Measurements from ENCODE around the gene SMPD2.

SMPD2 gene

GRCh38 chr6:109475625-109476024 lies 35.1 kb downstream of the SMPD2 start:
- no peak overlapping the region for H3K27ac ChIP-seq
- no peaks in the 10 kb centered on the region for H3K9me3 ChIP-seq (ENCODE audit: control insufficient read depth, low read length)
- no peaks in the 10 kb centered on the region for H3K27me3 ChIP-seq (ENCODE audit: control insufficient read depth, insufficient read depth, low read length)
- peaks cover 20% of the 10 kb centered on the region for H3K79me2 ChIP-seq
- no peak overlapping the region for H3K4me2 ChIP-seq (ENCODE audit: low read length)
- no peak for TF ChIP-seq CTCF (IDR thresholded peaks at IDR 0.05)
- no peak overlapping the region for H3K4me3 ChIP-seq (ENCODE audit: low read depth, low read length)
- H3K4me1 ChIP-seq, result peaks cover 9% of the 10 kb centered on the region
- H3K9ac ChIP-seq, result no peak overlapping the region
- no peaks in the 10 kb centered on the region for H3K36me3 ChIP-seq (ENCODE audit: control insufficient read depth, insufficient read depth, low read length)
- H2AFZ ChIP-seq, result no peak overlapping the region

- Histone ChIP-seq H3K9ac (no peak overlapping the region), H3K36me3 (ENCODE audit: control insufficient read depth, insufficient read depth, low read length) (no peaks in the 10 kb centered on the region), H3K27ac (no peak overlapping the region), H3K4me3 (ENCODE audit: low read depth, low read length) (no peak overlapping the region), H3K27me3 (ENCODE audit: control insufficient read depth, insufficient read depth, low read length) (no peaks in the 10 kb centered on the region), H2AFZ (no peak overlapping the region), H3K79me2 (peaks cover 28% of the 10 kb centered on the region), H3K4me2 (ENCODE audit: low read length) (no peak overlapping the region), H3K4me1 (peaks cover 20% of the 10 kb centered on the region), H3K9me3 (ENCODE audit: control insufficient read depth, low read length) (no peaks in the 10 kb centered on the region)
- TF ChIP-seq CTCF (IDR thresholded peaks at IDR 0.05), result no peak
Measured at GRCh38 chr6:109477184-109477583, 36.7 kb downstream of the SMPD2 start.

- Histone ChIP-seq H3K27ac (no peak overlapping the region), H3K4me2 (ENCODE audit: low read length) (no peak overlapping the region), H2AFZ (no peak overlapping the region), H3K9me3 (ENCODE audit: control insufficient read depth, low read length) (no peaks in the 10 kb centered on the region), H3K9ac (no peak overlapping the region), H3K79me2 (peaks cover 31% of the 10 kb centered on the region), H3K4me1 (peaks cover 21% of the 10 kb centered on the region), H3K4me3 (ENCODE audit: low read depth, low read length) (no peak overlapping the region), H3K36me3 (ENCODE audit: control insufficient read depth, insufficient read depth, low read length) (no peaks in the 10 kb centered on the region), H3K27me3 (ENCODE audit: control insufficient read depth, insufficient read depth, low read length) (no peaks in the 10 kb centered on the region)
- TF ChIP-seq CTCF (IDR thresholded peaks at IDR 0.05), result no peak
Measured at GRCh38 chr6:109477725-109478124, 37.2 kb downstream of the SMPD2 start.

GRCh38 chr6:109478222-109478805 lies 37.8 kb downstream of the SMPD2 start:
- H3K4me1 ChIP-seq, result peaks cover 21% of the 10 kb centered on the region
- TF ChIP-seq CTCF (IDR thresholded peaks at IDR 0.05), result no peak
- no peak overlapping the region for H3K4me3 ChIP-seq (ENCODE audit: low read depth, low read length)
- H3K9ac ChIP-seq, result no peak overlapping the region
- no peaks in the 10 kb centered on the region for H3K9me3 ChIP-seq (ENCODE audit: control insufficient read depth, low read length)
- no peak overlapping the region for H3K4me2 ChIP-seq (ENCODE audit: low read length)
- no peaks in the 10 kb centered on the region for H3K27me3 ChIP-seq (ENCODE audit: control insufficient read depth, insufficient read depth, low read length)
- H3K27ac ChIP-seq, result no peak overlapping the region
- H2AFZ ChIP-seq, result no peak overlapping the region
- no peaks in the 10 kb centered on the region for H3K36me3 ChIP-seq (ENCODE audit: control insufficient read depth, insufficient read depth, low read length)
- peaks cover 31% of the 10 kb centered on the region for H3K79me2 ChIP-seq

All from parathyroid adenoma (tissue), 2 donors.